ENCODE measurements around the gene RAET1L.
A peak's percentile ranks its signal among the peaks of the same experiment; 100 is the strongest.

RAET1L gene

GRCh38 chr6:150055131-150055530 is 29.8 kb upstream of the RAET1L start:
- Histone ChIP-seq H3K23ac (ENCODE audit: low read depth, low read length, poor library complexity) (no peak overlapping the region), H3K27me3 (ENCODE audit: control insufficient read depth in 3 of 3, insufficient read depth in 3 of 3, low read depth in 1 of 3, low read length in 3 of 3) (peaks cover 0 to 24% (median 3%) of the 10 kb centered on the region in 3 experiments), H4K91ac (ENCODE audit: low read depth, low read length, poor library complexity) (no peak overlapping the region), H3K4me1 (ENCODE audit: control insufficient read depth in 2 of 2, insufficient read depth in 1 of 2, low read depth in 1 of 2, low read length in 2 of 2) (peaks cover 0 to 1% of the 10 kb centered on the region in 2 donors), H3K9ac (ENCODE audit: low read depth, low read length, poor library complexity) (no peak overlapping the region), H2BK5ac (ENCODE audit: low read length) (peak overlapping the region; percentile 25), H3K79me1 (ENCODE audit: low read depth, low read length) (no peaks in the 10 kb centered on the region), H2BK15ac (ENCODE audit: low read length) (no peak overlapping the region), H3K4me3 (ENCODE audit: low read length in 2 of 2) (no peak overlapping the region), H3K18ac (ENCODE audit: low read length) (no peak overlapping the region), H3K27ac (replicated peaks; ENCODE audit: low read length) (no peak overlapping the region), H2AK5ac (ENCODE audit: low read depth, low read length) (no peak overlapping the region), H3K4ac (ENCODE audit: low read length) (no peak overlapping the region), H3K9me3 (replicated peaks in 1 of 2; ENCODE audit: control insufficient read depth in 2 of 2, insufficient read depth in 1 of 2, low read depth in 1 of 2, low read length in 2 of 2) (peaks cover 0 to 8% of the 10 kb centered on the region in 2 donors), H3K4me2 (ENCODE audit: insufficient read depth, low read length, poor library complexity, severe bottlenecking) (no peak overlapping the region), H4K8ac (ENCODE audit: low read depth, low read length) (no peak overlapping the region), H2BK12ac (ENCODE audit: low read length) (no peak overlapping the region), H2AFZ (ENCODE audit: low read length) (no peak overlapping the region), H3K14ac (ENCODE audit: low read length) (no peak overlapping the region), H3K36me3 (replicated peaks in 1 of 2; ENCODE audit: control insufficient read depth in 2 of 2, insufficient read depth in 2 of 2, low read length in 2 of 2) (no peaks in the 10 kb centered on the region), H2BK120ac (ENCODE audit: low read depth, low read length) (no peak overlapping the region)
- WGBS, 2 donors (ENCODE audit: extremely low coverage in 2 of 2, insufficient read length in 2 of 2, insufficient replicate concordance in 1 of 2) = no CpG with 5 or more reads among the region's 10 CpGs
- DNase-seq (ENCODE audit: low spot score) = no peak

GRCh38 chr6:150053450-150053849 is 28.1 kb upstream of the RAET1L start:
- H3K4me1 ChIP-seq (ENCODE audit: control insufficient read depth in 2 of 2, insufficient read depth in 1 of 2, low read depth in 1 of 2, low read length in 2 of 2) = peaks cover 0 to 1% of the 10 kb centered on the region in 2 donors
- no peak overlapping the region for H2AK5ac ChIP-seq (ENCODE audit: low read depth, low read length)
- no peak overlapping the region for H2BK15ac ChIP-seq (ENCODE audit: low read length)
- no peak overlapping the region for H3K23ac ChIP-seq (ENCODE audit: low read depth, low read length, poor library complexity)
- DNase-seq (ENCODE audit: low spot score) = no peak
- H3K4me3 ChIP-seq (ENCODE audit: low read length in 2 of 2) = no peak overlapping the region
- no peaks in the 10 kb centered on the region for H3K79me1 ChIP-seq (ENCODE audit: low read depth, low read length)
- H2BK5ac ChIP-seq (ENCODE audit: low read length) = no peak overlapping the region
- no peak overlapping the region for H2AFZ ChIP-seq (ENCODE audit: low read length)
- no peaks in the 10 kb centered on the region for H3K36me3 ChIP-seq (replicated peaks in 1 of 2; ENCODE audit: control insufficient read depth in 2 of 2, insufficient read depth in 2 of 2, low read length in 2 of 2)
- no peak overlapping the region for H2BK120ac ChIP-seq (ENCODE audit: low read depth, low read length)
- peaks cover 0 to 24% (median 3%) of the 10 kb centered on the region in 3 experiments for H3K27me3 ChIP-seq (ENCODE audit: control insufficient read depth in 3 of 3, insufficient read depth in 3 of 3, low read depth in 1 of 3, low read length in 3 of 3)
- peaks cover 0 to 8% of the 10 kb centered on the region in 2 donors for H3K9me3 ChIP-seq (replicated peaks in 1 of 2; ENCODE audit: control insufficient read depth in 2 of 2, insufficient read depth in 1 of 2, low read depth in 1 of 2, low read length in 2 of 2)
- H3K9ac ChIP-seq (ENCODE audit: low read depth, low read length, poor library complexity) = no peak overlapping the region
- no peak overlapping the region for H3K18ac ChIP-seq (ENCODE audit: low read length)
- H4K91ac ChIP-seq (ENCODE audit: low read depth, low read length, poor library complexity) = no peak overlapping the region
- no peak overlapping the region for H4K8ac ChIP-seq (ENCODE audit: low read depth, low read length)
- WGBS, 2 donors (ENCODE audit: extremely low coverage in 2 of 2, insufficient read length in 2 of 2, insufficient replicate concordance in 1 of 2) = no CpG with 5 or more reads among the region's 11 CpGs
- peak overlapping the region; percentile 79 for H3K14ac ChIP-seq (ENCODE audit: low read length)
- H3K4me2 ChIP-seq (ENCODE audit: insufficient read depth, low read length, poor library complexity, severe bottlenecking) = no peak overlapping the region
- H3K4ac ChIP-seq (ENCODE audit: low read length) = no peak overlapping the region
- no peak overlapping the region for H3K27ac ChIP-seq (replicated peaks; ENCODE audit: low read length)
- no peak overlapping the region for H2BK12ac ChIP-seq (ENCODE audit: low read length)

- peaks cover 0 to 27% (median 3%) of the 10 kb centered on the region in 3 experiments for H3K27me3 ChIP-seq (ENCODE audit: control insufficient read depth in 3 of 3, insufficient read depth in 3 of 3, low read depth in 1 of 3, low read length in 3 of 3)
- H3K4me1 ChIP-seq (ENCODE audit: control insufficient read depth in 2 of 2, insufficient read depth in 1 of 2, low read depth in 1 of 2, low read length in 2 of 2) = peaks cover 1% of the 10 kb centered on the region in 2 donors
- no peak overlapping the region for H3K4me3 ChIP-seq (ENCODE audit: low read length in 2 of 2)
- no peaks in the 10 kb centered on the region for H3K36me3 ChIP-seq (replicated peaks in 1 of 2; ENCODE audit: control insufficient read depth in 2 of 2, insufficient read depth in 2 of 2, low read length in 2 of 2)
- no peak overlapping the region for H3K9ac ChIP-seq (ENCODE audit: low read depth, low read length, poor library complexity)
- no peak overlapping the region for H2BK12ac ChIP-seq (ENCODE audit: low read length)
- no peak overlapping the region for H2BK15ac ChIP-seq (ENCODE audit: low read length)
- no peak overlapping the region for H2BK5ac ChIP-seq (ENCODE audit: low read length)
- H2AFZ ChIP-seq (ENCODE audit: low read length) = no peak overlapping the region
- H3K79me1 ChIP-seq (ENCODE audit: low read depth, low read length) = no peaks in the 10 kb centered on the region
- no peak overlapping the region for H4K8ac ChIP-seq (ENCODE audit: low read depth, low read length)
- no peak overlapping the region for H3K18ac ChIP-seq (ENCODE audit: low read length)
- no peak overlapping the region for H3K4me2 ChIP-seq (ENCODE audit: insufficient read depth, low read length, poor library complexity, severe bottlenecking)
- H3K27ac ChIP-seq (replicated peaks; ENCODE audit: low read length) = no peak overlapping the region
- H3K14ac ChIP-seq (ENCODE audit: low read length) = no peak overlapping the region
- peaks cover 0 to 8% of the 10 kb centered on the region in 2 donors for H3K9me3 ChIP-seq (replicated peaks in 1 of 2; ENCODE audit: control insufficient read depth in 2 of 2, insufficient read depth in 1 of 2, low read depth in 1 of 2, low read length in 2 of 2)
- H2AK5ac ChIP-seq (ENCODE audit: low read depth, low read length) = no peak overlapping the region
- no peak overlapping the region for H4K91ac ChIP-seq (ENCODE audit: low read depth, low read length, poor library complexity)
- H3K4ac ChIP-seq (ENCODE audit: low read length) = no peak overlapping the region
- H2BK120ac ChIP-seq (ENCODE audit: low read depth, low read length) = no peak overlapping the region
- WGBS, 2 donors (ENCODE audit: extremely low coverage in 2 of 2, insufficient read length in 2 of 2, insufficient replicate concordance in 1 of 2) = no CpG with 5 or more reads among the region's 4 CpGs
- no peak overlapping the region for H3K23ac ChIP-seq (ENCODE audit: low read depth, low read length, poor library complexity)
- DNase-seq (ENCODE audit: low spot score) = no peak
Measured at GRCh38 chr6:150050846-150051245, 25.5 kb upstream of the RAET1L start.

- Histone ChIP-seq H3K9ac (ENCODE audit: low read depth, low read length, poor library complexity) (no peak overlapping the region), H2BK15ac (ENCODE audit: low read length) (no peak overlapping the region), H3K4me3 (ENCODE audit: low read length in 2 of 2) (no peak overlapping the region), H3K4me2 (ENCODE audit: insufficient read depth, low read length, poor library complexity, severe bottlenecking) (no peak overlapping the region), H2AK5ac (ENCODE audit: low read depth, low read length) (no peak overlapping the region), H2BK120ac (ENCODE audit: low read depth, low read length) (no peak overlapping the region), H3K36me3 (replicated peaks in 1 of 2; ENCODE audit: control insufficient read depth in 2 of 2, insufficient read depth in 2 of 2, low read length in 2 of 2) (no peaks in the 10 kb centered on the region), H4K91ac (ENCODE audit: low read depth, low read length, poor library complexity) (no peak overlapping the region), H3K4ac (ENCODE audit: low read length) (no peak overlapping the region), H2BK12ac (ENCODE audit: low read length) (no peak overlapping the region), H3K14ac (ENCODE audit: low read length) (no peak overlapping the region), H3K79me1 (ENCODE audit: low read depth, low read length) (no peaks in the 10 kb centered on the region), H3K4me1 (ENCODE audit: control insufficient read depth in 2 of 2, insufficient read depth in 1 of 2, low read depth in 1 of 2, low read length in 2 of 2) (peaks cover 1% of the 10 kb centered on the region in 2 donors), H3K27ac (replicated peaks; ENCODE audit: low read length) (no peak overlapping the region), H3K18ac (ENCODE audit: low read length) (no peak overlapping the region), H2BK5ac (ENCODE audit: low read length) (no peak overlapping the region), H2AFZ (ENCODE audit: low read length) (no peak overlapping the region), H3K9me3 (replicated peaks in 1 of 2; ENCODE audit: control insufficient read depth in 2 of 2, insufficient read depth in 1 of 2, low read depth in 1 of 2, low read length in 2 of 2) (peaks cover 0 to 4% of the 10 kb centered on the region in 2 donors), H3K27me3 (ENCODE audit: control insufficient read depth in 3 of 3, insufficient read depth in 3 of 3, low read depth in 1 of 3, low read length in 3 of 3) (peaks cover 0 to 33% (median 0%) of the 10 kb centered on the region in 3 experiments), H4K8ac (ENCODE audit: low read depth, low read length) (no peak overlapping the region), H3K23ac (ENCODE audit: low read depth, low read length, poor library complexity) (no peak overlapping the region)
- no peak for DNase-seq (ENCODE audit: low spot score)
- WGBS, 2 donors (ENCODE audit: extremely low coverage in 2 of 2, insufficient read length in 2 of 2, insufficient replicate concordance in 1 of 2) = no CpG with 5 or more reads among the region's 4 CpGs
Measured at GRCh38 chr6:150048099-150048498, 22.8 kb upstream of the RAET1L start.
